ENCODE results near the gene RHOD. TPM values are rescaled to one million over a fixed set of nuclear protein-coding genes. Genes with fewer than 3 reads are reported as not detected.

The RHOD gene
- total and polyA plus RNA-seq, 7 donors: 9.7 to 56.5 (median 20.9) TPM

GRCh38 chr11:67105964-67106363 is 49.3 kb downstream of the RHOD start:
- TF ChIP-seq, protein P1, sequence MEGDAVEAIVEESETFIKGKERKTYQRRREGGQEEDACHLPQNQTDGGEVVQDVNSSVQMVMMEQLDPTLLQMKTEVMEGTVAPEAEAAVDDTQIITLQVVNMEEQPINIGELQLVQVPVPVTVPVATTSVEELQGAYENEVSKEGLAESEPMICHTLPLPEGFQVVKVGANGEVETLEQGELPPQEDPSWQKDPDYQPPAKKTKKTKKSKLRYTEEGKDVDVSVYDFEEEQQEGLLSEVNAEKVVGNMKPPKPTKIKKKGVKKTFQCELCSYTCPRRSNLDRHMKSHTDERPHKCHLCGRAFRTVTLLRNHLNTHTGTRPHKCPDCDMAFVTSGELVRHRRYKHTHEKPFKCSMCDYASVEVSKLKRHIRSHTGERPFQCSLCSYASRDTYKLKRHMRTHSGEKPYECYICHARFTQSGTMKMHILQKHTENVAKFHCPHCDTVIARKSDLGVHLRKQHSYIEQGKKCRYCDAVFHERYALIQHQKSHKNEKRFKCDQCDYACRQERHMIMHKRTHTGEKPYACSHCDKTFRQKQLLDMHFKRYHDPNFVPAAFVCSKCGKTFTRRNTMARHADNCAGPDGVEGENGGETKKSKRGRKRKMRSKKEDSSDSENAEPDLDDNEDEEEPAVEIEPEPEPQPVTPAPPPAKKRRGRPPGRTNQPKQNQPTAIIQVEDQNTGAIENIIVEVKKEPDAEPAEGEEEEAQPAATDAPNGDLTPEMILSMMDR (IDR thresholded peaks at IDR 0.05): no peak
- peaks cover 4% of the 10 kb centered on the region for H3K4me1 ChIP-seq
- 85 to 89% (median 86%) methylated on average over 2 of the region's 2 CpGs for WGBS, 3 donors
- no peak overlapping the region for H3K4me3 ChIP-seq
- no peak overlapping the region for H3K27ac ChIP-seq
- DNase-seq (no peak), ATAC-seq (no peak)
- no peaks in the 10 kb centered on the region for H3K9me3 ChIP-seq
- no peaks in the 10 kb centered on the region for H3K36me3 ChIP-seq (ENCODE audit: insufficient read depth in 1 of 2, low read depth in 1 of 2)
- no peaks in the 10 kb centered on the region for H3K27me3 ChIP-seq (ENCODE audit: insufficient read depth in 3 of 3, low read length in 2 of 3)
- intact Hi-C loops (cut with DNase I): no loop called here

GRCh38 chr11:67111261-67111660 is 54.6 kb downstream of the RHOD start:
- TF ChIP-seq, protein P1 (IDR thresholded peaks at IDR 0.05): no peak
- no peak for DNase-seq
- Histone ChIP-seq H3K4me3 (no peak overlapping the region), H3K4me1 (peaks cover 15% of the 10 kb centered on the region), H3K9me3 (no peaks in the 10 kb centered on the region), H3K27ac (peak overlapping the region; percentile 18), H3K27me3 (ENCODE audit: insufficient read depth in 3 of 3, low read length in 2 of 3) (no peaks in the 10 kb centered on the region), H3K36me3 (ENCODE audit: insufficient read depth in 1 of 2, low read depth in 1 of 2) (no peaks in the 10 kb centered on the region)
- peak; percentile 62 to 91 (median 80) for ATAC-seq
- 12 to 28% (median 15%) methylated on average over 1 of the region's 1 CpG for WGBS, 3 donors
- intact Hi-C loops (cut with DNase I): no loop called here

DNA sequence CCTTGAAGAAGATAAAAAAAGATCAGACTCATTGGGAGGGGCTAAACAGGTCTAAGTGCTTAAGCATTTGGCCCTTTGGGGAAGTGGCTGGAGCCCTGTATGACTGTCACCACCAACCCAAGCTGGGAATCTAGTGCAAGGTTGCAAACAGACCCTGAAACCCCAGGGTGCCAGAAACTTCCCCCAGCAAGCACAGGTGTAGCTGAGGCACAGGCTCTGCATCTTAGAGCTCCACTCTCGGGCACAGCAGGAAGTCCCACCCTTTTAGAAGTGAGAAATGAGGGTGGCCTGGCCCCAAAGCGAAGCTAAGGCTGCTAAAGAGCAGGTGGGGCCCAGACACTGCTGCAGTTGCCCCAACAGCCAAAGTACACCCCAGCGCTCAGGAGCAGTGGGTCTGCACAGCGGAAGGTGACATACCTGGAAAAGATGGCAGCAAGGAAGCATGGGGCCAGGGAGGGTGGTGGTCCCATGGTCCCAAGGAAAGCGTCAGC is 56.6 kb downstream of the RHOD start:
- H3K4me3 ChIP-seq: no peak overlapping the region
- no peaks in the 10 kb centered on the region for H3K27me3 ChIP-seq (ENCODE audit: insufficient read depth in 3 of 3, low read length in 2 of 3)
- TF ChIP-seq, protein P1 (IDR thresholded peaks at IDR 0.05): no peak
- H3K27ac ChIP-seq: no peak overlapping the region
- no peaks in the 10 kb centered on the region for H3K36me3 ChIP-seq (ENCODE audit: insufficient read depth in 1 of 2, low read depth in 1 of 2)
- 91 to 99% (median 92%) methylated on average over 5 of the region's 5 CpGs for WGBS, 3 donors
- no peak for ATAC-seq
- no peaks in the 10 kb centered on the region for H3K9me3 ChIP-seq
- intact Hi-C loops (cut with DNase I): no loop called here
- no peak for DNase-seq
- H3K4me1 ChIP-seq: peaks cover 21% of the 10 kb centered on the region

DNA sequence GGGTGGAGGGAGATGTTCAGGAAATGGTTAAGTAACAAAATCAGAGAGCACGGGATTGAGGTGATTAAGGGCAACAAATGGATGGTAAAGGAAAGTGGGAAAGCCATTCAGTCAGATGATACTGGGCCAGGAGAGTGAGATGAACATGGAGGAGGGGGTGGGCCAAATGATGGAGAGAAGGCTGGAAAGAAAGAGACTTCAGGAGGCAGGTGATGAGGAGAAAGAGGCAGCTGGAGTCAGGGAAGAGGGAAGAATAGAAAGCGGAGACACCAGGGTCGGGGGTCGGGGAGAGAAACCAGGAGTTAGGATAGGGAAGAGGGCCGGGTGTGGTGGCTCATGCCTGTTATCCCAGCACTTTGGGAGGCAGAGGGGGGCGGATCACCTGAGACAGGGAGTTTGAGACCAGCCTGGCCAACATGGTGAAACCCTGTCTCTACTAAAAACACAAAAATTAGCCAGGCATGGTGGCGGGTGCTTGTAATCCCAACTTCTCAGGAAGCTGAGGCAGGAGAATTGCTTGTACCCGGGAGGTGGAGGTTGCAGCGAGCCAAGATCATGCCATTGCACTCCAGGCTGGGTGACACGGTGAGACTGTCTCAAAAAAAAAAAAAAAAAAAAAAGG is 57.7 kb downstream of the RHOD start:
- ATAC-seq: no peak

More for the DNA sequence above, 57.7 kb downstream of the RHOD start:
- Histone ChIP-seq H3K9me3 (no peaks in the 10 kb centered on the region), H3K36me3 (ENCODE audit: insufficient read depth in 1 of 2, low read depth in 1 of 2) (no peaks in the 10 kb centered on the region), H3K4me1 (peaks cover 21% of the 10 kb centered on the region), H3K27ac (no peak overlapping the region), H3K4me3 (no peak overlapping the region), H3K27me3 (ENCODE audit: insufficient read depth in 3 of 3, low read length in 2 of 3) (no peaks in the 10 kb centered on the region)
- TF ChIP-seq, protein P1 (IDR thresholded peaks at IDR 0.05): no peak
- DNase-seq: no peak
- intact Hi-C loops (cut with DNase I): no loop called here
- WGBS, 3 donors: 90 to 94% (median 91%) methylated on average over 10 of the region's 10 CpGs

Data from psoas muscle (tissue), 8 donors.